Measurements from ENCODE around the gene NAT16. TPM values are rescaled to one million over a fixed set of nuclear protein-coding genes. Genes with fewer than 3 reads are reported as not detected.

The NAT16 gene
- total and polyA plus RNA-seq, 9 of the 15 experiments (the other 6 are each of a cell fraction or from before 2014, with no cell fraction given): 0.04 TPM; not detected in 8

GRCh38 chr7:101121991-101122932, 57.8 kb downstream of the NAT16 start:
- POLR2A ChIA-PET: interaction anchor here (0.6 to 2.6 kb wide), 9 partner anchors 11 to 450 kb away, joined by 3 to 13 read pairs (median 3); partner anchors contain the start of gene TRIM56
- in situ Hi-C loops (cut with MboI): no loop called here
- Histone ChIP-seq H3K9me1 (ENCODE audit: control insufficient read depth, insufficient read depth, low read length) (no peaks in the 10 kb centered on the region), H3K4me1 (replicated peaks in 1 of 2; ENCODE audit: control insufficient read depth in 2 of 2, insufficient read depth in 2 of 2, low read length in 2 of 2) (peaks cover 31 to 41% of the 10 kb centered on the region in 2 experiments), H3K36me3 (ENCODE audit: control insufficient read depth, insufficient read depth, low read length) (no peaks in the 10 kb centered on the region), H3K9me3 (replicated peaks; ENCODE audit: control insufficient read depth, insufficient read depth, low read depth, low read length) (no peaks in the 10 kb centered on the region), H3K79me2 (ENCODE audit: control insufficient read depth, insufficient read depth, low read length) (no peaks in the 10 kb centered on the region), H2AFZ (ENCODE audit: low read depth, low read length) (peak overlapping the region; percentile 83), H3K9ac (ENCODE audit: insufficient read depth in 1 of 2, low read depth in 2 of 2, low read length in 2 of 2) (peak overlapping the region in 1 of 2 experiments; percentile 83; a peak in 1 of 4 replicates), H4K20me1 (replicated peaks; ENCODE audit: control insufficient read depth, insufficient read depth, low read length) (no peaks in the 10 kb centered on the region), H3K27ac (ENCODE audit: extremely low read depth, low read depth, low read length) (0 out of 3 replicates have a peak overlapping the region, but pooled peaks have one; percentile 15), H3K4me2 (ENCODE audit: insufficient read depth, low read length) (peak overlapping the region; percentile 46), H3K27me3 (ENCODE audit: control insufficient read depth in 2 of 2, insufficient read depth in 2 of 2, low read length in 2 of 2) (no peaks in the 10 kb centered on the region), H3K4me3 (0 out of 2 replicates have a peak overlapping the region, but pooled peaks have one; percentile 8)
- FAIRE-seq (no peak), ATAC-seq (peak; percentile 17), DNase-seq (ENCODE audit: extremely low read depth in 1 of 4, low spot score in 3 of 4) (peak in 1 of 4 experiments; percentile 47)
- CTCF ChIA-PET (ENCODE audit: low intra/inter-chr PET ratio): interaction anchor here (0.7 kb wide), 1 partner anchor 81 kb away, joined by 4 read pairs; no protein-coding TSS in a partner anchor
- no TSS peak for BruUV-seq (replicated peaks)
- 7% methylated on average over 13 of the region's 17 CpGs for whole genome bisulfite sequencing (ENCODE audit: insufficient coverage, low coverage, missing lambda C conversion rate)
- intact Hi-C loops (cut with micrococcal nuclease): no loop called here
- TF ChIP-seq TRIM28 (IDR thresholded peaks at IDR 0.05) (no peak), GABPA (tag; conservative IDR thresholded peaks at IDR 0.05; ENCODE audit: low read depth) (peak; percentile 58), CREB3 (tag; conservative IDR thresholded peaks at IDR 0.05; ENCODE audit: low read depth) (0 out of 2 replicates have a peak, but pooled peaks have one; percentile 19), ZBTB26 (CRISPR knock-in tag; IDR thresholded peaks at IDR 0.05) (peak; percentile 88), PCBP1 (IDR thresholded peaks at IDR 0.05; ENCODE audit: low read depth, low read length, poor library complexity, severe bottlenecking) (no peak), EP300 (IDR thresholded peaks at IDR 0.05; ENCODE audit: low read length) (peak; percentile 65), RNF219 (CRISPR knock-in tag; IDR thresholded peaks at IDR 0.05) (no peak)
